Osteocyte (in vitro differentiated cells): ENCODE measurements around the gene TAS2R60. TPM values are rescaled to one million over a fixed set of nuclear protein-coding genes. Genes with fewer than 3 reads are reported as not detected.
"Not testable (repeated sequence)": the region's sequence is repeated elsewhere in the genome, so short reads cannot be mapped to it uniquely, and the experiment has no call there.

Experiments
- DNase-seq: peaks from one replicate; pipeline ENCODE4 v3.0.0; 2021; ENCODE audit warnings: mixed read lengths; ENCODE audit not compliant: unreplicated experiment; ENCODE audit errors: extremely low spot score
- H3K27ac Mint-ChIP-seq: one replicate; pipeline ENCODE4 v1.8.0; 2021; ENCODE audit warnings: mild to moderate bottlenecking, mixed read lengths; ENCODE audit not compliant: unreplicated experiment
- H3K27me3 Mint-ChIP-seq: one replicate; pipeline ENCODE4 v1.8.0; 2021; ENCODE audit warnings: mixed read lengths; ENCODE audit not compliant: unreplicated experiment
- H3K36me3 Mint-ChIP-seq: one replicate; pipeline ENCODE4 v1.8.0; 2021; ENCODE audit warnings: mixed read lengths; ENCODE audit not compliant: unreplicated experiment
- H3K4me1 Mint-ChIP-seq: one replicate; pipeline ENCODE4 v1.8.0; 2021; ENCODE audit warnings: mixed read lengths; ENCODE audit not compliant: unreplicated experiment
- H3K4me3 Mint-ChIP-seq: one replicate; pipeline ENCODE4 v1.8.0; 2021; ENCODE audit warnings: mild to moderate bottlenecking, moderate library complexity, mixed read lengths; ENCODE audit not compliant: unreplicated experiment
- H3K9me3 Mint-ChIP-seq: one replicate; pipeline ENCODE4 v1.8.0; 2021; ENCODE audit warnings: mixed read lengths; ENCODE audit not compliant: unreplicated experiment
- CTCF ChIP-seq: fragments of 200-600 bp; sonication (generic); IDR thresholded peaks from 2 replicates; pipeline ENCODE4 v1.5.0; 2021; ENCODE audit warnings: antibody characterized with exemption, mild to moderate bottlenecking, moderate library complexity
- total RNA-seq: library from RNA; stranded (reverse); gene quantifications from 2 replicates; pipeline ENCODE4 v1.2.1, GENCODE V29; 2021

TAS2R60 gene
- total RNA-seq, 1 donor from 2014 or later: not detected

- H3K27ac Mint-ChIP-seq: peak overlapping the region; percentile 6
- no peaks in the 10 kb centered on the region for H3K36me3 Mint-ChIP-seq
- TF ChIP-seq CTCF: no peak
- peaks cover 35% of the 10 kb centered on the region for H3K4me1 Mint-ChIP-seq
- H3K9me3 Mint-ChIP-seq: no peaks in the 10 kb centered on the region
- no peak for DNase-seq
- no peak overlapping the region for H3K4me3 Mint-ChIP-seq
- peaks cover 5% of the 10 kb centered on the region for H3K27me3 Mint-ChIP-seq
Observed at GRCh38 chr7:143485500-143485899, 42.2 kb downstream of the TAS2R60 start.

- H3K27ac Mint-ChIP-seq, H3K36me3 Mint-ChIP-seq, DNase-seq, H3K9me3 Mint-ChIP-seq, H3K4me3 Mint-ChIP-seq, H3K27me3 Mint-ChIP-seq: not testable (repeated sequence)
- H3K4me1 Mint-ChIP-seq: peaks cover 35% of the 10 kb centered on the region
Observed at GRCh38 chr7:143486266-143486665, 43.0 kb downstream of the TAS2R60 start.

GRCh38 chr7:143487061-143487460, 43.8 kb downstream of the TAS2R60 start:
- peaks cover 40% of the 10 kb centered on the region for H3K4me1 Mint-ChIP-seq
- H3K27me3 Mint-ChIP-seq: peaks cover 2% of the 10 kb centered on the region
- H3K4me3 Mint-ChIP-seq: no peak overlapping the region
- no peaks in the 10 kb centered on the region for H3K36me3 Mint-ChIP-seq
- no peaks in the 10 kb centered on the region for H3K9me3 Mint-ChIP-seq
- no peak overlapping the region for H3K27ac Mint-ChIP-seq
- no peak for DNase-seq
- no peak for TF ChIP-seq CTCF

- no peak for DNase-seq
- H3K27ac Mint-ChIP-seq: no peak overlapping the region
- H3K36me3 Mint-ChIP-seq: no peaks in the 10 kb centered on the region
- peaks cover 3% of the 10 kb centered on the region for H3K9me3 Mint-ChIP-seq
- H3K4me1 Mint-ChIP-seq: peaks cover 43% of the 10 kb centered on the region
- H3K4me3 Mint-ChIP-seq: no peak overlapping the region
- H3K27me3 Mint-ChIP-seq: peaks cover 2% of the 10 kb centered on the region
- no peak for TF ChIP-seq CTCF
Observed at GRCh38 chr7:143487566-143487965, 44.3 kb downstream of the TAS2R60 start.

GRCh38 chr7:143490717-143491306, 47.6 kb downstream of the TAS2R60 start:
- DNase-seq: no peak
- H3K27me3 Mint-ChIP-seq: peaks cover 2% of the 10 kb centered on the region
- TF ChIP-seq CTCF: peak; percentile 70
- peaks cover 4% of the 10 kb centered on the region for H3K9me3 Mint-ChIP-seq
- peaks cover 42% of the 10 kb centered on the region for H3K4me1 Mint-ChIP-seq
- H3K4me3 Mint-ChIP-seq: no peak overlapping the region
- no peaks in the 10 kb centered on the region for H3K36me3 Mint-ChIP-seq
- no peak overlapping the region for H3K27ac Mint-ChIP-seq

GRCh38 chr7:143492043-143492471, 48.8 kb downstream of the TAS2R60 start:
- Mint-ChIP-seq H3K4me1 (peaks cover 37% of the 10 kb centered on the region), H3K4me3 (no peak overlapping the region), H3K27me3 (peaks cover 2% of the 10 kb centered on the region), H3K9me3 (peaks cover 4% of the 10 kb centered on the region), H3K27ac (peak overlapping the region; percentile 6), H3K36me3 (no peaks in the 10 kb centered on the region)
- DNase-seq: no peak
- TF ChIP-seq CTCF: no peak
